Testis (tissue), 3 donors: ENCODE measurements around the gene STRN3. TPM values are rescaled to one million over a fixed set of nuclear protein-coding genes. Genes with fewer than 3 reads are reported as not detected.

Source experiments
- DNase-seq: peaks from one replicate; pipeline ENCODE4 v3.0.0-alpha.2; 2019
- H3K27ac ChIP-seq, 2 donors: fragments of 200-600 bp; sonication (generic); one replicate each; pipeline ENCODE4 v1.5.1; 2019
- H3K27me3 ChIP-seq: fragments of 200-600 bp; sonication (generic); one replicate; pipeline ENCODE4 v1.5.1; 2019
- H3K36me3 ChIP-seq: fragments of 200-600 bp; sonication (generic); one replicate; pipeline ENCODE4 v1.5.1; 2017; ENCODE audit warnings: low read depth; ENCODE audit errors: missing control alignments
- H3K4me1 ChIP-seq: fragments of 200-600 bp; sonication (generic); one replicate; pipeline ENCODE4 v1.5.1; 2019
- H3K4me3 ChIP-seq, 2 donors: fragments of 200-600 bp; sonication (generic); one replicate each; pipeline ENCODE4 v1.5.1; 2017 to 2019
- H3K9me3 ChIP-seq: fragments of 200-600 bp; sonication (generic); one replicate; pipeline ENCODE4 v1.5.1; 2017
- CTCF ChIP-seq, 3 experiments: fragments of 450-650 bp in 2 of 3; fragments of 200-600 bp in 1 of 3; sonication (generic) in 1 of 3; IDR thresholded peaks; one replicate each; pipeline ENCODE4 v1.5.1; 2016 to 2019; ENCODE audit warnings: antibody characterized with exemption in 3 of 3, mild to moderate bottlenecking in 2 of 3, moderate library complexity in 1 of 3
- POLR2A ChIP-seq: fragments of 450-650 bp; IDR thresholded peaks from one replicate; pipeline ENCODE4 v1.6.1; 2017; ENCODE audit warnings: antibody characterized with exemption, mild to moderate bottlenecking, moderate library complexity
- WGBS, 2 donors: methylation state at CpG; one replicate each; pipeline ENCODE4 v1.1.5; 2018; 5-methylcytosine and 5-hydroxymethylcytosine counted together
- intact Hi-C: fragments of 100-400 bp; cut with DNase I; formaldehyde crosslinking; loops from one replicate; pipeline ENCODE4 v1.15.1; 2023; ENCODE audit warnings: low total_unique reads
- polyA plus RNA-seq: library from polyadenylated mRNA; stranded (reverse); fragments of 350-450 nt; fragmentation: Illumina TruSeq; extraction: RNeasy Lipid Tissue Mini Kit (QIAGEN cat#74804); gene quantifications from one replicate; pipeline ENCODE4 v1.2.3, GENCODE V29; 2014; ENCODE audit warnings: low read depth, low replicate concordance; ENCODE audit not compliant: insufficient read depth
- total RNA-seq, 2 donors: library from RNA; depleted of rRNA; stranded (reverse); fragments of >200 nt; gene quantifications; one replicate each; pipeline ENCODE4 v1.2.3, GENCODE V29; 2016

Gene STRN3
- total and polyA plus RNA-seq, 3 donors from 2014 or later = 35.1 to 65.2 (median 60.1) TPM

- intact Hi-C loops = no loop called here
- no peak overlapping the region for H3K4me3 ChIP-seq
- DNase-seq = no peak
- 80 to 82% methylated on average over 2 of the region's 2 CpGs for WGBS, 2 donors
- H3K9me3 ChIP-seq = no peaks in the 10 kb centered on the region
- TF ChIP-seq POLR2A (no peak), CTCF (IDR thresholded peaks at IDR 0.05) (no peak)
- no peak overlapping the region for H3K27ac ChIP-seq
- no peaks in the 10 kb centered on the region for H3K27me3 ChIP-seq
- no peaks in the 10 kb centered on the region for H3K4me1 ChIP-seq
- H3K36me3 ChIP-seq = no peaks in the 10 kb centered on the region
Observed at GRCh38 chr14:30925254-30925653, 100.9 kb downstream of the STRN3 start.

- 79 to 89% methylated on average over 2 of the region's 2 CpGs for WGBS, 2 donors
- no peaks in the 10 kb centered on the region for H3K36me3 ChIP-seq
- intact Hi-C loops = no loop called here
- no peaks in the 10 kb centered on the region for H3K27me3 ChIP-seq
- DNase-seq = no peak
- H3K27ac ChIP-seq = no peak overlapping the region
- no peaks in the 10 kb centered on the region for H3K4me1 ChIP-seq
- no peak overlapping the region for H3K4me3 ChIP-seq
- no peaks in the 10 kb centered on the region for H3K9me3 ChIP-seq
- TF ChIP-seq POLR2A = no peak
- no peak for TF ChIP-seq CTCF (IDR thresholded peaks at IDR 0.05)
Observed at GRCh38 chr14:30921788-30922187, 104.4 kb downstream of the STRN3 start.

- TF ChIP-seq POLR2A (no peak), CTCF (IDR thresholded peaks at IDR 0.05) (no peak)
- H3K9me3 ChIP-seq = no peaks in the 10 kb centered on the region
- H3K4me1 ChIP-seq = no peaks in the 10 kb centered on the region
- intact Hi-C loops = no loop called here
- WGBS, 2 donors = 77 to 81% methylated on average over 1 of the region's 1 CpG
- H3K4me3 ChIP-seq = no peak overlapping the region
- no peak overlapping the region for H3K27ac ChIP-seq
- no peaks in the 10 kb centered on the region for H3K36me3 ChIP-seq
- H3K27me3 ChIP-seq = no peaks in the 10 kb centered on the region
- no peak for DNase-seq
Observed at GRCh38 chr14:30921305-30921704, 104.9 kb downstream of the STRN3 start.

GRCh38 chr14:30915596-30915995 lies 110.6 kb downstream of the STRN3 start:
- H3K27ac ChIP-seq = no peak overlapping the region
- intact Hi-C loops = no loop called here
- no peak overlapping the region for H3K4me3 ChIP-seq
- H3K36me3 ChIP-seq = no peaks in the 10 kb centered on the region
- WGBS, 2 donors = 21 to 37% methylated on average over 2 of the region's 2 CpGs
- no peaks in the 10 kb centered on the region for H3K4me1 ChIP-seq
- H3K27me3 ChIP-seq = no peaks in the 10 kb centered on the region
- no peak for DNase-seq
- TF ChIP-seq CTCF (IDR thresholded peaks at IDR 0.05) (no peak), POLR2A (no peak)
- no peaks in the 10 kb centered on the region for H3K9me3 ChIP-seq

- H3K4me3 ChIP-seq = no peak overlapping the region
- no peaks in the 10 kb centered on the region for H3K4me1 ChIP-seq
- 96 to 98% methylated on average over 1 of the region's 1 CpG for WGBS, 2 donors
- H3K9me3 ChIP-seq = no peaks in the 10 kb centered on the region
- TF ChIP-seq POLR2A (no peak), CTCF (IDR thresholded peaks at IDR 0.05) (no peak)
- no peaks in the 10 kb centered on the region for H3K27me3 ChIP-seq
- DNase-seq = no peak
- H3K27ac ChIP-seq = no peak overlapping the region
- intact Hi-C loops = no loop called here
- H3K36me3 ChIP-seq = no peaks in the 10 kb centered on the region
Observed at GRCh38 chr14:30914812-30915211, 111.4 kb downstream of the STRN3 start.
